Natural killer cell (primary cell): Measurements from ENCODE around the gene HSPB8. TPM values are rescaled to one million over a fixed set of nuclear protein-coding genes. Genes with fewer than 3 reads are reported as not detected.

Source experiments
- ATAC-seq, 3 donors: fragments of 150-1000 bp in 2 of 3; fragments of 200-7000 bp in 1 of 3; cut with Tn5 transposase; 1 replicate in 1 of 3; 2 replicates in 2 of 3; pipeline ENCODE4 v1.10.0; 2021; ENCODE audit warnings: mild to moderate bottlenecking in 2 of 3, moderate library complexity in 2 of 3
- DNase-seq, 2 donors: peaks; one replicate each; pipeline versions ENCODE4 v3.0.0 to v3.0.0-alpha.2; 2013 to 2021; ENCODE audit warnings: mixed read lengths in 1 of 2
- H3K27ac ChIP-seq: one replicate; pipeline ENCODE4 v1.5.1; 2013; ENCODE audit warnings: mild to moderate bottlenecking, low read length
- H3K27me3 ChIP-seq: one replicate; pipeline ENCODE4 v1.6.1; 2013; ENCODE audit warnings: low read length; ENCODE audit not compliant: control insufficient read depth, insufficient read depth
- H3K36me3 ChIP-seq: one replicate; pipeline ENCODE4 v1.6.1; 2013; ENCODE audit warnings: low read length; ENCODE audit not compliant: control insufficient read depth, insufficient read depth
- H3K4me1 ChIP-seq: one replicate; pipeline ENCODE4 v1.6.1; 2013; ENCODE audit warnings: low read length; ENCODE audit not compliant: control insufficient read depth, insufficient read depth
- H3K4me3 ChIP-seq: one replicate; pipeline ENCODE4 v1.5.1; 2013; ENCODE audit warnings: low read length
- H3K9me3 ChIP-seq: one replicate; pipeline ENCODE4 v1.6.1; 2013; ENCODE audit warnings: low read length; ENCODE audit not compliant: control insufficient read depth, insufficient read depth
- H3K27ac Mint-ChIP-seq, 2 donors: one replicate each; pipeline ENCODE4 v1.8.0; 2022; ENCODE audit warnings: mild to moderate bottlenecking in 2 of 2, mixed read lengths in 2 of 2, moderate library complexity in 1 of 2
- H3K27me3 Mint-ChIP-seq, 2 donors: one replicate each; pipeline ENCODE4 v1.8.0; 2022; ENCODE audit warnings: low read depth in 2 of 2, mixed read lengths in 2 of 2
- H3K36me3 Mint-ChIP-seq: one replicate; pipeline ENCODE4 v1.8.0; 2022; ENCODE audit warnings: mixed read lengths
- H3K4me1 Mint-ChIP-seq, 2 donors: one replicate each; pipeline ENCODE4 v1.8.0; 2022; ENCODE audit warnings: mixed read lengths in 2 of 2
- H3K4me3 Mint-ChIP-seq: one replicate; pipeline ENCODE4 v1.8.0; 2022; ENCODE audit warnings: mild to moderate bottlenecking, moderate library complexity, mixed read lengths
- H3K9me3 Mint-ChIP-seq, 2 donors: one replicate each; pipeline ENCODE4 v1.8.0; 2022; ENCODE audit warnings: mixed read lengths in 2 of 2
- CTCF ChIP-seq: fragments of 200-600 bp; IDR thresholded peaks from one replicate; pipeline ENCODE4 v1.8.0; 2022; ENCODE audit warnings: antibody characterized with exemption
- WGBS: methylation state at CpG from one replicate; pipeline ENCODE4 v1.1.7; 2013; ENCODE audit warnings: missing lambda C conversion rate; ENCODE audit not compliant: insufficient coverage; 5-methylcytosine and 5-hydroxymethylcytosine counted together
- intact Hi-C: fragments of 100-400 bp; cut with micrococcal nuclease; formaldehyde crosslinking; loops from one replicate; pipeline ENCODE4 v1.14.2; 2022
- total RNA-seq, 4 donors: library from RNA; stranded (reverse); fragments of 120-200 nt in 1 of 4; gene quantifications; one replicate each; pipeline versions ENCODE4 v1.2.3 to v1.2.4, GENCODE V29; 2013 to 2022

HSPB8 gene
- total RNA-seq, 3 donors from 2014 or later (not counting 1 experiment from before 2014, with no cell fraction given), result not detected

- H3K27me3 Mint-ChIP-seq, result peaks cover 10% of the 10 kb centered on the region in 2 donors
- Histone ChIP-seq H3K36me3 (no peaks in the 10 kb centered on the region), H3K27ac (no peak overlapping the region), H3K9me3 (no peaks in the 10 kb centered on the region), H3K27me3 (peaks cover 4% of the 10 kb centered on the region), H3K4me1 (no peaks in the 10 kb centered on the region), H3K4me3 (no peak overlapping the region)
- no peaks in the 10 kb centered on the region for H3K4me1 Mint-ChIP-seq
- intact Hi-C loops, result no loop called here
- DNase-seq (no peak), ATAC-seq (no peak)
- H3K27ac Mint-ChIP-seq, result no peak overlapping the region
- H3K4me3 Mint-ChIP-seq, result no peak overlapping the region
- 77% methylated on average over 3 of the region's 3 CpGs for WGBS
- TF ChIP-seq CTCF, result no peak
- no peaks in the 10 kb centered on the region for H3K9me3 Mint-ChIP-seq
- H3K36me3 Mint-ChIP-seq, result no peaks in the 10 kb centered on the region
Measured at GRCh38 chr12:119181944-119182343, 3.2 kb downstream of the HSPB8 start.

GRCh38 chr12:119182701-119183493, 4.2 kb downstream of the HSPB8 start:
- no peaks in the 10 kb centered on the region for H3K36me3 Mint-ChIP-seq
- Histone ChIP-seq H3K36me3 (no peaks in the 10 kb centered on the region), H3K27me3 (peaks cover 4% of the 10 kb centered on the region), H3K27ac (no peak overlapping the region), H3K4me1 (no peaks in the 10 kb centered on the region), H3K4me3 (no peak overlapping the region), H3K9me3 (no peaks in the 10 kb centered on the region)
- no peaks in the 10 kb centered on the region for H3K4me1 Mint-ChIP-seq
- DNase-seq (no peak), ATAC-seq (no peak)
- H3K27me3 Mint-ChIP-seq, result peaks cover 6 to 9% of the 10 kb centered on the region in 2 donors
- no peaks in the 10 kb centered on the region for H3K9me3 Mint-ChIP-seq
- intact Hi-C loops, result no loop called here
- 100% methylated on average over 1 of the region's 5 CpGs for WGBS
- TF ChIP-seq CTCF, result no peak
- H3K4me3 Mint-ChIP-seq, result no peak overlapping the region
- H3K27ac Mint-ChIP-seq, result no peak overlapping the region

GRCh38 chr12:119183942-119184695, 5.4 kb downstream of the HSPB8 start:
- H3K4me3 Mint-ChIP-seq, result no peak overlapping the region
- intact Hi-C loops, result no loop called here

More at GRCh38 chr12:119183942-119184695, 5.4 kb downstream of the HSPB8 start:
- H3K27me3 ChIP-seq, result peaks cover under 1% of the 10 kb centered on the region
- TF ChIP-seq CTCF, result no peak
- 92% methylated on average over 7 of the region's 9 CpGs for WGBS
- H3K36me3 Mint-ChIP-seq, result no peaks in the 10 kb centered on the region
- no peaks in the 10 kb centered on the region for H3K9me3 Mint-ChIP-seq
- no peak overlapping the region for H3K27ac Mint-ChIP-seq
- H3K4me3 ChIP-seq, result no peak overlapping the region
- no peaks in the 10 kb centered on the region for H3K4me1 Mint-ChIP-seq
- no peaks in the 10 kb centered on the region for H3K9me3 ChIP-seq
- no peaks in the 10 kb centered on the region for H3K36me3 ChIP-seq
- no peak overlapping the region for H3K27ac ChIP-seq
- no peaks in the 10 kb centered on the region for H3K4me1 ChIP-seq
- peaks cover 0 to 4% of the 10 kb centered on the region in 2 donors for H3K27me3 Mint-ChIP-seq
- ATAC-seq (no peak), DNase-seq (no peak)
